Muscle of leg (tissue), 11 donors: ENCODE results near the gene BATF2. TPM values are rescaled to one million over a fixed set of nuclear protein-coding genes. Genes with fewer than 3 reads are reported as not detected.
A peak's percentile ranks its signal among the peaks of the same experiment; 100 is the strongest.
"Not testable (repeated sequence)": the region's sequence is repeated elsewhere in the genome, so short reads cannot be mapped to it uniquely, and the experiment has no call there.

Experiments used
- DNase-seq: peaks from one replicate; pipeline ENCODE4 v3.0.0; 2013
- H3K27ac ChIP-seq: one replicate; pipeline ENCODE4 v1.5.1; 2013; ENCODE audit warnings: mild to moderate bottlenecking, low read length, control low read depth
- H3K27me3 ChIP-seq: one replicate; pipeline ENCODE4 v1.6.1; 2013; ENCODE audit warnings: low read length; ENCODE audit not compliant: control insufficient read depth, insufficient read depth
- H3K36me3 ChIP-seq: one replicate; pipeline ENCODE4 v1.6.1; 2013; ENCODE audit warnings: low read length; ENCODE audit not compliant: control insufficient read depth, insufficient read depth
- H3K4me1 ChIP-seq: one replicate; pipeline ENCODE4 v1.6.1; 2013; ENCODE audit warnings: low read length; ENCODE audit not compliant: control insufficient read depth, insufficient read depth
- H3K4me3 ChIP-seq: one replicate; pipeline ENCODE4 v1.5.1; 2013; ENCODE audit warnings: low read length, control low read depth
- H3K9me3 ChIP-seq: replicated peaks from 2 replicates; pipeline ENCODE4 v1.6.1; 2013; ENCODE audit warnings: low read depth, low read length; ENCODE audit not compliant: control insufficient read depth
- WGBS: methylation state at CpG from one replicate; pipeline ENCODE4 v1.1.5; 2013; ENCODE audit warnings: missing lambda C conversion rate; ENCODE audit not compliant: insufficient coverage; 5-methylcytosine and 5-hydroxymethylcytosine counted together
- polyA plus RNA-seq, 8 donors: library from polyadenylated mRNA; unstranded; fragments of 120-200 nt; gene quantifications; one replicate each; pipeline versions ENCODE4 v1.2.1 to v1.2.3, GENCODE V29; 2013; ENCODE audit warnings: inconsistent platforms in 1 of 8, low replicate concordance in 1 of 8; ENCODE audit not compliant: insufficient read length in 8 of 8, insufficient read depth in 1 of 8
- total RNA-seq: library from RNA; stranded (reverse); fragments of 120-200 nt; gene quantifications from one replicate; pipeline ENCODE4 v1.2.4, GENCODE V29; 2013

The BATF2 gene
- total and polyA plus RNA-seq, 9 donors = 0.62 to 1.9 (median 0.95) TPM

GRCh38 chr11:65014726-65015227 is 18.0 kb upstream of the BATF2 start:
- no peaks in the 10 kb centered on the region for H3K9me3 ChIP-seq
- peaks cover 27% of the 10 kb centered on the region for H3K36me3 ChIP-seq
- H3K27ac ChIP-seq = peak overlapping the region; percentile 100
- no peak for DNase-seq
- H3K27me3 ChIP-seq = no peaks in the 10 kb centered on the region
- peaks cover 14% of the 10 kb centered on the region for H3K4me1 ChIP-seq
- WGBS = 34% methylated on average over 14 of the region's 23 CpGs
- H3K4me3 ChIP-seq = peak overlapping the region; percentile 85

- Histone ChIP-seq H3K9me3 (no peaks in the 10 kb centered on the region), H3K4me3 (peak within 1 kb of the TSS; percentile 85), H3K36me3 (peaks cover 22% of the 10 kb centered on the region), H3K4me1 (peaks cover 14% of the 10 kb centered on the region), H3K27ac (peak within 1 kb of the TSS; percentile 100), H3K27me3 (no peaks in the 10 kb centered on the region)
- DNase-seq = peak; percentile 97
- under 1% methylated on average over 95 of the region's 96 CpGs for WGBS
Measured at GRCh38 chr11:65013888-65014725, 17.3 kb upstream of the BATF2 start, which contains the start of gene ARL2. Gene ARL2 (plus strand): TSS chr11:65014160. CDS start chr11:65014208, 48 bp downstream.

GRCh38 chr11:65013130-65013887 is 16.5 kb upstream of the BATF2 start:
- peak; percentile 96 for DNase-seq
- Histone ChIP-seq H3K9me3 (no peaks in the 10 kb centered on the region), H3K27ac (peak overlapping the region; percentile 100), H3K4me1 (peaks cover 14% of the 10 kb centered on the region), H3K36me3 (peaks cover 15% of the 10 kb centered on the region), H3K27me3 (no peaks in the 10 kb centered on the region), H3K4me3 (peak overlapping the region; percentile 85)
- WGBS = 10% methylated on average over 21 of the region's 22 CpGs

- H3K27ac ChIP-seq = no peak overlapping the region
- H3K4me3 ChIP-seq = no peak overlapping the region
- WGBS = no CpG with 5 or more reads among the region's 2 CpGs
- no peaks in the 10 kb centered on the region for H3K27me3 ChIP-seq
- no peaks in the 10 kb centered on the region for H3K9me3 ChIP-seq
- no peaks in the 10 kb centered on the region for H3K36me3 ChIP-seq
- DNase-seq = no peak
- peaks cover 10% of the 10 kb centered on the region for H3K4me1 ChIP-seq
Measured at GRCh38 chr11:65008873-65009272, 12.1 kb upstream of the BATF2 start.

GRCh38 chr11:65008016-65008415 is 11.2 kb upstream of the BATF2 start:
- H3K27ac ChIP-seq = no peak overlapping the region
- H3K4me3 ChIP-seq = no peak overlapping the region
- no peak for DNase-seq
- WGBS = 81% methylated on average over 2 of the region's 7 CpGs
- no peaks in the 10 kb centered on the region for H3K9me3 ChIP-seq
- H3K36me3 ChIP-seq = no peaks in the 10 kb centered on the region
- H3K27me3 ChIP-seq = no peaks in the 10 kb centered on the region
- peaks cover 7% of the 10 kb centered on the region for H3K4me1 ChIP-seq

- not testable (repeated sequence) for H3K36me3 ChIP-seq, H3K4me3 ChIP-seq, H3K9me3 ChIP-seq, DNase-seq, H3K4me1 ChIP-seq, H3K27me3 ChIP-seq, H3K27ac ChIP-seq
- WGBS = no CpG with 5 or more reads among the region's 3 CpGs
Measured at GRCh38 chr11:65003968-65004367, 7.2 kb upstream of the BATF2 start.

- no peaks in the 10 kb centered on the region for H3K27me3 ChIP-seq
- DNase-seq = no peak
- H3K4me3 ChIP-seq = no peak overlapping the region
- H3K27ac ChIP-seq = peak overlapping the region; percentile 71
- no peaks in the 10 kb centered on the region for H3K36me3 ChIP-seq
- 39% methylated on average over 7 of the region's 7 CpGs for WGBS
- H3K4me1 ChIP-seq = peaks cover 10% of the 10 kb centered on the region
- no peaks in the 10 kb centered on the region for H3K9me3 ChIP-seq
Measured at GRCh38 chr11:65003282-65003681, 6.5 kb upstream of the BATF2 start.

- no peaks in the 10 kb centered on the region for H3K27me3 ChIP-seq
- H3K4me3 ChIP-seq = no peak overlapping the region
- peak overlapping the region; percentile 71 for H3K27ac ChIP-seq
- 20% methylated on average over 1 of the region's 5 CpGs for whole genome bisulfite sequencing
- H3K4me1 ChIP-seq = peaks cover 10% of the 10 kb centered on the region
- no peaks in the 10 kb centered on the region for H3K36me3 ChIP-seq
- H3K9me3 ChIP-seq = no peaks in the 10 kb centered on the region
- DNase-seq = peak; percentile 66
Measured at GRCh38 chr11:65002706-65003105, 5.9 kb upstream of the BATF2 start.

- H3K36me3 ChIP-seq = no peaks in the 10 kb centered on the region
- H3K4me3 ChIP-seq = no peak overlapping the region
- DNase-seq = no peak
- peaks cover 23% of the 10 kb centered on the region for H3K4me1 ChIP-seq
- H3K27me3 ChIP-seq = no peaks in the 10 kb centered on the region
- WGBS = no CpG with 5 or more reads among the region's 1 CpG
- no peak overlapping the region for H3K27ac ChIP-seq
- no peaks in the 10 kb centered on the region for H3K9me3 ChIP-seq
Measured at GRCh38 chr11:64999478-64999877, 2.7 kb upstream of the BATF2 start.
